Stimulated activated CD4-positive, alpha-beta T cell treated with anti-CD3 and anti-CD28 coated beads, Interleukin-12 subunit alpha, Interleukin-12 subunit beta, amount 100 ng/mL, for 48 hours (primary cell): ENCODE measurements around the gene C2CD4D.

Experiments
- DNase-seq, 3 donors: peaks; one replicate each; pipeline ENCODE4 v3.0.0-alpha.2; 2020; ENCODE audit warnings: low read depth in 2 of 3, low spot score in 1 of 3

C2CD4D gene

DNA sequence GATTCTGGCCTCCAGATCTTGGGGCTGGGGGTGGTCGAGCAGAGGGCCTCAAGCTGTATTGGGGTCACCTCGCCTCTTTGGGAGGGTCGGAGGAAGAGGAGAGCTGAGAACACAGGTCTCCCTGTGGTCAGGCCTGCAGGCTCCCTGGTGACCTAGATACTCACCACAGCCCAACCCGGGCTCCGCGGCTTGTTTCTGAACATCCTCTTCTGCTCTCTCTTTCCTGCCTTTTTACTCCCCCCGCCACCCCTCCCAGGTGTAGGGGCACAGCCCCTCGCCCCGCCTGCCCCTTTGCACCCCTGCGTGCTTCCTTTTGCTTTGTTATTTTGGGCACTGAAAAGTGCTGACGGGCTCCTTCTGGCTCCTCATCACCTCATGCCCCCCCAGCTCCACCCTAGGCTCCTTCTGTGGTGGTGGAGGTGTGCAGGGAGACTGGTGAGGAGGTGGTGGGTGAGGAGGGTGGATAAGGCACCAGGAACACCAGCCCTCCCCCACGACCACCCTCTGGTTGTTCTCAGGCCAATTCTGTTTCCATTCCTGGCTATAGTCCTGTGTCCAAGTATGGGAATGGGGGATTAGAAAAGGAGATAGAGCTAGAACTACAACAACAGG, 23.8 kb downstream of the C2CD4D start:
- DNase-seq: no peak

DNA sequence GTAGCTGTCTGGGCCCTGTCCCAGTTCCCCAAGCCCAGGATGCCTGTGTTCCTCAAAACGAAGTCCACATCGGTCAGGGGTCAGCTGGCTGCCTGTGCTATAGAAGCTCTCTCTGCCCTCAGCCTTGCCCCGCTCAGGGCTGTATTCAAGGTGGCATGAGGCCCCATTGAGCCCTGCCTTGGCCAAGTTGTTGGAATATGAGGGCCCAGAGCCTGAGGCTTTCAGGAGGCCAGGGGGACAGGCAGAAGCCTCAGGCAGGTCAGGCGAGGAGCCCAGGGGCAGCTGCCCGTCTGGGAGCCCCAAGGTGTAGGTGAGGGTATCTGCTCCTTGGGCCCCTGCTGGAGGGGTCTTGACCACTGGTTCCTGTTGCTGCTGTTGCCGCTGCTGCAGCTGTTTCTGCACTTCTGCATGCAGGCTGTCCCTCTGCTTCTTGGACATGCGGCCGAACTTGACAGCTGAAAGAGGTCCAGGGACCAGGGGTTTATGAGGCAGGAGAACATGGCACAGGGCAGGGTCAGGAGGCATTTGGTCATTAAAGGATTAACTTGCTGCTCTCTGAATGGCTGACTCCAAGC, 24.6 kb downstream of the C2CD4D start:
- no peak for DNase-seq

DNA sequence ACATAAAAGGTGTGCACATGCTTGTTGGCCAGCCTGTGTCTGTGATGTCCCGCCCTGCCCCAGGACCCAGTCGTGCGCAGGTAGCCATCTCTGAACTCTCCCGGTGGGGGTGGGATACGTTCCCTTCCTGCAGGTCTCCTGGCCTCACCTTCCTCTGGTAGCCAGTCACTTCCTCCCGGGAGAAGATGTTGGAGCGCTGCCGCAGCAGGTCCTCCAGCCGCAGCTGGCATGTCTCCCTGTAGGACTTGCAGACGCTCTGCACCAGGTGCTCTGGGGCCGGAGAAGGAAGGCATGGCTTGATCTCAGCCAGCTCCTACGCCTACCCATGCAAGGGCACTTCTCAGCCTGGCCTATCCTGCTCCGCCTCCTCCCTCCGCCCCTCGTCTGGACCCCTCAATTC, 25.2 kb downstream of the C2CD4D start:
- no peak for DNase-seq

DNA sequence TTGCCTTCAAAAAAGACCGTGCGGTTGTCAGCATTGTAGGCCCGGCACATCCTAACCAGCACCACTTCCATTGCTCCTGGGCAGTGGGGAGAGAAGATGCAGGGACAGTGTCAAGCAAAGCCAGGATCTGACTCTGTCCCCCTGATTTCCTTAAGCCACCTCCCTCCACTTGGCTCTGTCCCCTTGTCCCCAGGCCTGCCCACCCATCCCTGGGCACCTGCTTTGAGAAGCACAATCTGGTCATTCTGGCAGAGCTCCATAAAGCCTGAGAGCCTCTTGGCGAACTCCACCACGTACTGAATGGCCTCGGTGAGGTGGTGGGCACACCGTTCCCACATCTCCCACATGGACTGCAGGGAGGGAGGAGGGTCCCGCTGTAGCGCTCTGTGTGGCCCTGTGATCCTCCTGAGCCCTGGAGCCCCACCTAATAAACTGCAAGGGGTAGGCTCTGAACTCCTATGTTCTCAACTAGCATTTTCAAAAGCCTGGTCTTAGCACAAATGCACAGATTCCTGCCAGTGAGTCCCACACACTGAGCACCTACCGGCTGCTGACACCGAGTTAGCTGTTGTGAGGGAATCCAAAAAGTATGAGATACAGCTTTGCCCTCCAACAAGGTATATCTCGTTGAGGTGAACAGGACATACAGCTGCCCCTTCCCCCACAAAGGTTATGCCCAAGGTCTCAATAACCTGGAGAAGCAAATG, 26.2 kb downstream of the C2CD4D start:
- DNase-seq: no peak

DNA sequence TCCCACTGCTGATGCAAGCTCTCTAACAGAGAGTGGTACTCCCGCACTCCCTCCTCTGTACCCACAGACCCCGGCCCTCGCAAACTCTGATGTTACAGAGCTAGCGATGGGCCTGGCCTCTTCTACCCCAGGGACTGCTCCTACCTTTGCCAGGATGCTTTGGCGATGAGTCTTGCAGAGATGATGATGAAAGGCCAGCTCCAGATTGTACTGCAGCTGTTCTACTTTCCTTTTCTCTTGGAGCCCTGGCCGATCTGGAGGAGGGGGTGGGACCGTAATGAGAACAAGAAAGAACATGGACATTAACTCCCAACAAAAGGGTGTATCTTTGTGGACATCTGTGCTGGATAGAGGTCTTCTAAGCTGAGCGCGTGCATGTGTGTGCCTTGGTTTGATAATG, 28.4 kb downstream of the C2CD4D start:
- DNase-seq: no peak

DNA sequence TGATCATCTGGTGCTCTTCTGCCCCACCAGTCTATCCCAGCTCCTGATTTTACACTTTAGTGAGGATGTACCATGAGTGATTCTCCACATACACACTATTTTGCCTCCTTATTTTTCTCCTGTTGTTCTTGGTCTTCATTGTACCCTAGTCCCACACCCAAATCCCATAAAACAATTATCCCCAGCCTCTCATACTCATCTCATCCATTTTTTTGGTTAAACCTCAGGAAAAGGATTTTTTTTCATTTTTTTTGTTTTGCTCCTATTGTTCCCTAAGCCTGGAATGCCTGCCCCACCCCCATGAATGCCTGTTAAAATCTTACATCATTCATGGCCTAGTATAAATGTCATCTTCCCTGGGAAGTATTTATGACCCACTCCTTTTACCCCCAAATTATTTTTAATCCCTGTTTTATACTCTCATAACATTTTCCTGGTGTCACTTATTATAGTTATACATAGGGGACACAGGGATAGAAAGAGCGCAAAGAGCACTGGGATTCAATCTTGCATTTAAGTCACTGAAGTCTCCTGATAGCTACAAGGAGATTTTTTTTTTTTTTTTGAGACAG, 29.5 kb downstream of the C2CD4D start:
- DNase-seq: no peak

DNA sequence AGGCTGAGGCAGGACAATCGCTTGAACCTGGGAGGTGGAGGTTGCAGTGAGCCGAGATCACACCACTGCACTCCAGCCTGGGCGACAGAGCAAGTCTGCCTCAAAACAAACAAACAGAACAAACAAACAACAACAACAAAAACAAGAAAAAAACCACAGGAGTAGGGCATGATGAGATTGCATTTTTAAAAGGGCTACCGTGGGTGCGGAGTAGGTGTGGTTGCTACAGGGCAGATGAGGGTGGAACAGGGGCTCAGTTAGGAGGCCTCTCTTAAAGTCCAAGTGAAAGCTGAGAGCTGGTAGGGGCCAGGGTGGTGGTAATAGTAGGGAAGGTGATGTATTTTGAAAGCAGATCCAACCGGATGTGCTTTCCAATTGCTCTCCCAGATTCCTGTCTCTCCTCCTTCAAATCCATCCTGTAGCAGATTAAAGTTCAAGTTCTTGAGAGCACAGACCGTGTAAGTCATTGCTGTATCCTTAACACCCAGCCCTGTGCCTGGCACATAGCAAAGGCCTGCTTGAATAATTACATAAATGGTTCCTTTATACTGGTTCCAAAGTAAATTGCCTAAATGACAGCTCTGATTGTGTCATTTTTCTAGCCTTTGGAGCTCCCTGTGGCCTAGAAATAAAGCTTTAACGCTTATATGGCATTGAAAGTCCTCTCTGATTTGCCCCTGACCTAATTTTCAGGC, 30.2 kb downstream of the C2CD4D start:
- DNase-seq: no peak

DNA sequence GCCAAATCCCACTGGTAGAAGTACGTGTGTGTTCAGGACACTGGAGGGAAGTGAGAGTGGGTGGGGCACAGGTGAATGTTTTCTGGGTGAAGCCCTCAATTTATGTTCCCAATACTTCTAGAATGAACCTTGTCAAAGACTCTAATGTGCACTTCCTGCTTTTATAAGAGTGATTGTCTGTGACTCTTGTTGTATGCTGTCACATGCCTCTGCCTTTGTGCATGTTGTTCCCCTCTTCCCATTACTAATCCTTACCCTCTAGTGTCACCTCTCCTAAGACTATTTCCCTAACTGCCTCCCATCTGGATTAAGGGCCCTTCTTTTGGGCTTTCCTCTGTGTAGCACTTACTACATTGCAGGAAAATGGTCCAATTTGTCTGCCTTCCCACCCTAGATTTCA, 31.9 kb downstream of the C2CD4D start:
- DNase-seq: no peak

DNA sequence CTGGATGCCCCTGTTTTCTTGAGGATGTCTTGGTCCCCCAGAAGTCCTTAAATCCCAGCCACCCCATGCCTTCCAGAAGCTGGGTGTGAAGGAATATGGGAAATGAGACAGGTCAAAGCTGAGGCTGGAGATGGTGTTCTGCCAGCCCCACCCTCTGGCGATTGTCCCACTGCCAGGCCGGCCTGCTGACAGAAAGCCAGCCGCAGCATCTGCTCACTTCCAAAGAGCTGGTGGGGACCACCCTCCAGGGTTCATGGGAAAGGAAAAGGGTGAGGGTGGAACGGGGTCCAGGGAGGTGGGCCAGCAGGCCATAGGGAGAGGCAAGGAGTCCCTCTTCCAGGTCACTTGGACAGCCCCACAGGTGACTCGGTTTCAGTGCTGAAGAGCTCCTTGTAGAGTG, 32.5 kb downstream of the C2CD4D start:
- no peak for DNase-seq

DNA sequence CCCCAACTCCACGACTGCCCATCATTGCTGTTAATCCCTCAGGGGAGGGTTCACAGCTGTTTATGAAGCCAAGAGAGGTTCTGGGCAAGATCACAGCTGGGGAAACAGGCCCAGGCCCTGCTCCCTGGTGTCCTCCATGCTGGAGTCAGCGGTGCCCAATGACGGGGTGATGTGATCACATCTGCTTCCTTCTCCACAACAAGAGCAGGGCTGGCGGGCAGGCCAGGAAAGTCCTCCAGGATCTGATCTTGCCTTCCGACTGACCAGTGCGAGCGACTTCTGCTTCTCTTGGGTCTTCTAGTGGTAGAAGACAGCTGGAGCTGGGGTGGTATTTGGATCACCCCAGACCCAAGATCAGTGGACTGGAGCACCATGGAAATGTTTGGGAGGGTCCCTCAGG, 33.5 kb downstream of the C2CD4D start:
- no peak for DNase-seq

DNA sequence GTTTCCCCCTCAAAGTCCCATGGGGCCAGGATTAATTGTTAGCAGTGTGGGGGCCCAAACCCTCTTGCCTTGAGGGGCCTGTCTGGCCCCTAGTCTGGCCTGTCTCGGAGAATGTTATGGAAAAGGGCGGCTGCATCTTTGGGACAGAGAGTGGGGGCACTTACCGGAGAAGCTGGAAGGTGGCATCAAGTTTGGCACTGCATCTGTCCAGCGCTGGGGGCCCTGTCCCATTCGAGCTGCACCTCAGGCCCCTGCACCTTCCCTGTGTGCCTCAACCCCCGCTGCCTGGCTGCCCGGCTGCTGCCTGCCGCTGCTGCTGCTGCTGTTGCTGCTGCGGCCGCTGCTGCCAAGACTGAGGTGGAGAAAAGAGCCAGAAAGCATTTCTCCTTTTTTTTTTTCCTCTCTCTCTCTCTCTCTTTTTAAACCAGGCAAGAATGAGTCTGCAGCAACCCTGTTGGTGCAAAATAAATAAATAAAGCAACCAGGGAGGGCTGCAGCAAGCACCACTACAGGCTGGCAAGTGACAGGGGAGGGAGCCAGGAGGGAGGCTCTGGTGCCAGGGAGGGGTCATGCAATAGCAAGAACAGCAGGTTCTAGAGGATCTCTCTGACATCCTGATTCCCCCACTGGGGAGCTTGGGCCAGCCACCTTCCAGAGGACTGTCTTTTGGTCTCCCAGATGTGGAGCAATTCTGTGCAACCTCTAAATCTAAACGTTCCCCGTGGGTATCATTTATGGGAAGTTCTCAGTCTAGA, 34.4 kb downstream of the C2CD4D start, which contains the start of gene LINGO4:
Gene LINGO4 (minus strand): TSS at position 354 of the 755 bp plus-strand sequence. CDS start 2,715 bp downstream, outside the sequence.
- DNase-seq: no peak

DNA sequence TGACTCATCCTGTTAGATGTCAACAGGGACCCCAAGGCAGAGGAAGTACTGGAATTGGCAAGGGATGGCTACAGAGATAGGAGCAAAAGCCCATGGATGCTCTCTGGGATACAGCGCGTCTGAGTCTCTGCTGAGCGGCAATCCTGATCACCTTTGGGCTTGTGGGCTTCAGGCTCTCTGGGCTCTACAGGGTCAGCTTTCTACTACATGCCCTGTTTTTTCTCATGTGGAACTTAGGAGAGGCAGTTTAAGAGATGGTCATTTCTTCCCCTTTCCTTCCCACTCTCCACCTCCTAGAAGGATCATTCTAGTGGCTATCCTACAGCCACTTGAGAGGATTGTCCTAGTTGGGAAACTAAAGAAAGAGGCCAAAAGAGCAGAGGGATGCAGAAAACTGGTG, 35.7 kb downstream of the C2CD4D start:
- DNase-seq: no peak

DNA sequence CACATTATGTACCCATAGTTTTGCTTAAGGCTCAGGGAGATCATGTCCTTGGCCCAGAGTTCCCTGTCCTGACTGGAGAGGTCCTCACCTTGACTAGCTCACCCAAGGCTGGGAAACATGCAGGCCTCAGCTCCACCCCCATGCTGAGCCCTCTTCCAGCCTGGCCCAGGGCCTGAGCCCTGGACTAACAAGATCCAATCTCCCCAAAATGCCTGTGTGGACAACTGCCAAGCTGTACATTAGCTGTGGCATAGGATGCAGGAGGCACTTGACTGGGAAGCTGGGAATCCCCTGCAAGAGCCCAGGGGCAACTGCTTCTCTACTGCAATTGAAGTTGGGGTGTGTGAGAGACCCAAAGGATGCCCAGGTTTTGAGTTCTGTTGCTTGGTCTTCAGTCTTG, 36.5 kb downstream of the C2CD4D start:
- DNase-seq: no peak

DNA sequence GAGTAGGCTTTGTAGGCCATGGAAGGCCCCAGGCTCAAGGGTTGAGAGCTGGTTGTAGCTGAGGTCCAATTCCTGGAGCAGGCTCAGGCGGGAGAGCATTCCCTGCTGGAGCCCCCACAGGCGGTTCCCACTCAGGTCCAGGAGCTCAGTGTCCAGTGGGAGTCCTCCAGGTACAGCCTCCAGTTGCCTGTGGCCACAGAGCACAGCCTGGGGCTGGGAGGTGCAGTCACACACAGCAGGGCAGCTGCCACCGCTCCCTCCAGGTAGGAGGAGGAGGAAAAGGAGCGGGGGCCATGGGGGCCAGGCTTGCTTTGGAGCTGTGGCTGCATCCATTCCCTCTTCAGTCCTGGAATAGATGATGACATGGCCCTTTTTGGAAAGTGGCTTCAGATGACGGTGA, 37.2 kb downstream of the C2CD4D start:
- no peak for DNase-seq

DNA sequence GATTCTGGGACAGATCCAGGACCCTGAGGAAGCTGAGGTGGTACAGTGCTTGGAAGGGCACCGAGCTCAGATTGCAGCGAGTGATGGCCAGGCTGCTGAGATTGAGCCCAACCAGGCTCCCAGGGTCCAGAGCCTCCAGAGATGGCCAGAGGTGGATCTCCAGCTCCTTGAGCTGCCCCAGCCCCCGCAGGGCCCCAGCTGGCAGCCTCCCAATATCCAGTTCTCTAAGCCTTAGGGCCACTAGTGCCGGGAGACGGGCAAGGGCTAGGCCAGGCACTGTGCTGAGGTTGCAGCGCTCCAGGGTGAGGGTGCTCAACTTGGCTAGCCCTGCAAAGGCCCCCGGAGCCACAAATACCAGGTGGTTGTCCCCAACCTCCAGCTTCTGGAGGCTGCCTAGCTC, 37.8 kb downstream of the C2CD4D start:
- no peak for DNase-seq

DNA sequence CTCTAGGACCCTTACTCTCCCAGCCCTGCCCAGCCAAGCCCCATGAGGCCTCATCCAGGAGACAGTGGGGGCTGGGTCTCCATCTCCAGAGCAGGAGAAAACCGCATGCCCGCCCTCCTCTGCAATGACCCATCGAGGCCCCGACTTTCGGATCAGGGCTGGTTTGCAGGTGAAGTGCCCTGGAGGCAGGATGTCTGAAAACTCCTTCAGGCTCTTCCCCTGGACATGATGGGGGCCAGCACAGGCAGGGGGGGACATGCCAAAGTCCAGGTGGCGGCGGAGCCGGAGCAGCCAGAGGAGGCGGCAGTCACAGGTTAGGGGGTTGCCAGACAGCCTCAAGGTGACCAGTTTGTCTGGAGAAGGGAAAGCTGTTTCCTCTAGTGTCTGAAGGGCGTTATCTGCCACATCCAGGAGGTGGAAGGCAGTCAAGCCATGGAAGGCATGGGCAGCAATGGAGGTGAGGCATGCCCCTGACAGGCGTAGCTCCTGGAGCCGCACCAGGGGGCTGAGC, 38.3 kb downstream of the C2CD4D start:
- DNase-seq: no peak

DNA sequence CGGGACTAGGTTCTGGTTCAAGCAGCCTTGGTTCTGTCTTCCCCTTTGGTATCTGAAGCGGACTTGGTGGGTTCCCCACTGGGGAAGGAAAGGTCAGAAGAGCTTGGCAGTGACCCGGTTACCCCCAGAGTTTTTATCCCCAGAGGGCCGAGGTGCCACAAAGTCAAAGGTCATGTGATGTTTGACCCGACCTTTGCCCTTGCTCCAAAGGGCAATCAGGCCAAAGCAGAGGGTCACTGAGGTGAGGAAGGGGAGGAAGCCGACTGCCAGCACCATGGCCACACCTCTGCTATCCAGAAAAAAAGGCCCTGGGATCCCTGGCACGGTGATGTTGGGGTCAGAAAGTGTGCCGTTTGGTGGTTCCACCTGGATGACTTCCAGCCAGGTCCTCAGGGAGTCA, 38.8 kb downstream of the C2CD4D start:
- no peak for DNase-seq

DNA sequence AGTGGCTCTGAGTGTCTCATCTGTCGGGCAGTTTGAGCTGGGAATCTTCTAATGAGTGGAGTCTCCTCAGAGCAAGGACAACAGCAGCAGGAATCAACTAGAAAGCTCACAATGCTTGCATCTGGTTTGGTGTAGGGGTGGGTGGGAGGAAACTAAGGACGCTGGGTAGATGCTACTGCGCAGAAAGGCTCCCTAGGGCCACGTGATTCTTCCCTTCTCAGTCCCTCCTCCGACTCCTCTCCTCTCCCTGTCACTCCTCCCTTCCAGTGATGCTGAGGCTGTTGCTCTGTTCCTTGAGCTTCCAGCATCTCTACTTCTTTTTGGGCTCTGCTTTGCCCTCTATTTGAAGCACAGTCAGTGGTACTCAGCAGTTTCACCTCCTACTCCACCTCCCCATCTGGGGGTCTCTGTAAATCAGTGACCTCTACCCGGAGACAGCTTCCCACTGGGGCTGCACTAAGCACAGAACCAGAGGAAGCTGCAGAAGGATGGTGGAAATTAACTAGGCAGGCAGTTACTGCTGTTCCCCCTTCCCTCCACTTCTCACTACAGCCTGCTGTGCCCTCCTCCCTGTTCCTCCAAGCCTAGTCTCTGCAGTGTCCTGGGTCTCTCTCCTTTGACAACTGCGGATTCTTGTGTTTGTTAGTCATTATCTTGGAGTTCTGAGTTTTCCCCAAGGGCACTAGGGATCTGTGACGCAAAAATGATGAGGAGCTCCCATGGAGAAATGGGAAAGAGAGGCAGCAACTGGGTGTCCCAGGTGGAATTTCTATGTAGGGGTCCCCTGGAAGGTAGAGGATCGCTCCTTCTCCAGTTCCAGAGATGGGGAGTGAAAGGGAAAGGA, 40.2 kb downstream of the C2CD4D start:
- DNase-seq: no peak

DNA sequence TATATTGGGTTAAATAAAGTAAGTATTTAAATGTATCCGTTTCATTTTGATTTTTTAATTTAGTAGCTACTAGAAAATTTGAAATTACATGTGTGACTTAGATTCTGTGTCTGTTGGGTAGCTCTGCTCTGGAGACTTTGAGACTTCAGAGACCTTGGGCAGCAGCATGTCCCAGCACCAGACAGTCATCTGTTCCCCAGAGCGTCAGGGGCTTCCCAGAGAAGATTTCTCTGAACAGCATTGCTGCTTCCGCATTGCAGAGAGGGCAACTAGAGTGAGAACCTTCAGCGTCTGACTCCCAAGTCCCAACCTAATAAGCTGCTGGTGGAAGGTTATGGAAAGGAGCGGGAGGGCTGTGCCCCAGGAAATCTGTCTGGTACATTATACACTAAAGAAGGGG, 41.0 kb downstream of the C2CD4D start:
- no peak for DNase-seq
